ENCODE data around the gene RFPL2. TPM values are rescaled to one million over a fixed set of nuclear protein-coding genes. Genes with fewer than 3 reads are reported as not detected.

The RFPL2 gene
- total and polyA plus RNA-seq, 2 of the 13 experiments (the other 11 are each of a cell fraction or from before 2014, with no cell fraction given) = not detected

DNA sequence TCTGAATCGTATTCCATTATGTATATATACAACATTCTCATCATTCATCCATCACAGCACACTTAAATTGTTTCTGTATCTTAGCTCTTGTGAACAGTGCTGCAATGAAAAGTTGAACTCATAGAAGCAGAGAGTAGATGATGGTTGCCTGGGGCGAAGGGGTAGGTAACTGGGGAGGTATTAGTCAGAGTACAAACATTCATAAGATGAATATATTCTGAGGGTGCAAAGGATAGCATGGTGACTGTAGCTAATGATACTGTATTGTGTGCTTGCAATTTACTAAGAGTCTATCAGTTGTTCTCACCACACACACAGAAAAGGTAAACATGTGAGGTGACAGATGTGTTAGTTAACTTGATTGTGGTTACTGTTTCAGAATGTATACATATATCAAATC is 12.6 kb upstream of the RFPL2 start:
- Histone ChIP-seq H3K27ac (ENCODE audit: extremely low read length, insufficient read depth, low read length) (no peak overlapping the region), H2AFZ (ENCODE audit: low read length) (no peak overlapping the region), H3K79me2 (ENCODE audit: insufficient read depth, low read length) (no peaks in the 10 kb centered on the region), H3K4me3 (replicated peaks in 1 of 3; ENCODE audit: insufficient read depth in 1 of 3, low read depth in 2 of 3, low read length in 3 of 3) (no peak overlapping the region), H3K27me3 (ENCODE audit: control insufficient read depth in 1 of 2, insufficient read depth in 2 of 2, low read length in 2 of 2) (no peaks in the 10 kb centered on the region), H3K4me2 (ENCODE audit: low read depth, low read length) (no peak overlapping the region), H3K4me1 (ENCODE audit: insufficient read depth, low read length) (no peaks in the 10 kb centered on the region), H3K9ac (ENCODE audit: insufficient read depth, low read depth, low read length) (no peak overlapping the region), H3K36me3 (replicated peaks in 1 of 2; ENCODE audit: control insufficient read depth in 1 of 2, insufficient read depth in 2 of 2, low read length in 2 of 2) (no peaks in the 10 kb centered on the region), H3K9me3 (ENCODE audit: low read length) (no peaks in the 10 kb centered on the region), H4K20me1 (ENCODE audit: insufficient read depth, low read length) (no peaks in the 10 kb centered on the region)
- ChIA-PET POLR2A (no interaction called here), CTCF (ENCODE audit: low intra/inter-chr PET ratio, low total read pairs) (no interaction called here)
- ATAC-seq = no peak
- no peak for DNase-seq (ENCODE audit: low spot score)
- in situ Hi-C loops (cut with HindIII; ENCODE audit: extremely low pct_ligation_motif_present, low pct_unique_long_range_greater_than_20kb) (no loop called here), intact Hi-C loops (cut with micrococcal nuclease; ENCODE audit: unreplicated experiment) (no loop called here)
- TF ChIP-seq NFIC (IDR thresholded peaks at IDR 0.05; ENCODE audit: low read length) = no peak
- no peak for TF ChIP-seq ZXDC (CRISPR knock-in tag; IDR thresholded peaks at IDR 0.05)
- no peak for TF ChIP-seq MNT (IDR thresholded peaks at IDR 0.05)
- TF ChIP-seq, protein P1, sequence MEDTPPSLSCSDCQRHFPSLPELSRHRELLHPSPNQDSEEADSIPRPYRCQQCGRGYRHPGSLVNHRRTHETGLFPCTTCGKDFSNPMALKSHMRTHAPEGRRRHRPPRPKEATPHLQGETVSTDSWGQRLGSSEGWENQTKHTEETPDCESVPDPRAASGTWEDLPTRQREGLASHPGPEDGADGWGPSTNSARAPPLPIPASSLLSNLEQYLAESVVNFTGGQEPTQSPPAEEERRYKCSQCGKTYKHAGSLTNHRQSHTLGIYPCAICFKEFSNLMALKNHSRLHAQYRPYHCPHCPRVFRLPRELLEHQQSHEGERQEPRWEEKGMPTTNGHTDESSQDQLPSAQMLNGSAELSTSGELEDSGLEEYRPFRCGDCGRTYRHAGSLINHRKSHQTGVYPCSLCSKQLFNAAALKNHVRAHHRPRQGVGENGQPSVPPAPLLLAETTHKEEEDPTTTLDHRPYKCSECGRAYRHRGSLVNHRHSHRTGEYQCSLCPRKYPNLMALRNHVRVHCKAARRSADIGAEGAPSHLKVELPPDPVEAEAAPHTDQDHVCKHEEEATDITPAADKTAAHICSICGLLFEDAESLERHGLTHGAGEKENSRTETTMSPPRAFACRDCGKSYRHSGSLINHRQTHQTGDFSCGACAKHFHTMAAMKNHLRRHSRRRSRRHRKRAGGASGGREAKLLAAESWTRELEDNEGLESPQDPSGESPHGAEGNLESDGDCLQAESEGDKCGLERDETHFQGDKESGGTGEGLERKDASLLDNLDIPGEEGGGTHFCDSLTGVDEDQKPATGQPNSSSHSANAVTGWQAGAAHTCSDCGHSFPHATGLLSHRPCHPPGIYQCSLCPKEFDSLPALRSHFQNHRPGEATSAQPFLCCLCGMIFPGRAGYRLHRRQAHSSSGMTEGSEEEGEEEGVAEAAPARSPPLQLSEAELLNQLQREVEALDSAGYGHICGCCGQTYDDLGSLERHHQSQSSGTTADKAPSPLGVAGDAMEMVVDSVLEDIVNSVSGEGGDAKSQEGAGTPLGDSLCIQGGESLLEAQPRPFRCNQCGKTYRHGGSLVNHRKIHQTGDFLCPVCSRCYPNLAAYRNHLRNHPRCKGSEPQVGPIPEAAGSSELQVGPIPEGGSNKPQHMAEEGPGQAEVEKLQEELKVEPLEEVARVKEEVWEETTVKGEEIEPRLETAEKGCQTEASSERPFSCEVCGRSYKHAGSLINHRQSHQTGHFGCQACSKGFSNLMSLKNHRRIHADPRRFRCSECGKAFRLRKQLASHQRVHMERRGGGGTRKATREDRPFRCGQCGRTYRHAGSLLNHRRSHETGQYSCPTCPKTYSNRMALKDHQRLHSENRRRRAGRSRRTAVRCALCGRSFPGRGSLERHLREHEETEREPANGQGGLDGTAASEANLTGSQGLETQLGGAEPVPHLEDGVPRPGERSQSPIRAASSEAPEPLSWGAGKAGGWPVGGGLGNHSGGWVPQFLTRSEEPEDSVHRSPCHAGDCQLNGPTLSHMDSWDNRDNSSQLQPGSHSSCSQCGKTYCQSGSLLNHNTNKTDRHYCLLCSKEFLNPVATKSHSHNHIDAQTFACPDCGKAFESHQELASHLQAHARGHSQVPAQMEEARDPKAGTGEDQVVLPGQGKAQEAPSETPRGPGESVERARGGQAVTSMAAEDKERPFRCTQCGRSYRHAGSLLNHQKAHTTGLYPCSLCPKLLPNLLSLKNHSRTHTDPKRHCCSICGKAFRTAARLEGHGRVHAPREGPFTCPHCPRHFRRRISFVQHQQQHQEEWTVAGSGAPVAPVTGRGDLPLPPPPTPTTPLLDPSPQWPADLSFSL (CRISPR knock-in tag; IDR thresholded peaks at IDR 0.05) = no peak
- no peak for TF ChIP-seq CHCHD3 (CRISPR knock-in tag; IDR thresholded peaks at IDR 0.05)
- no peak for TF ChIP-seq ZNF205 (CRISPR knock-in tag; IDR thresholded peaks at IDR 0.05)
- no peak for TF ChIP-seq KLF16 (CRISPR knock-in tag; IDR thresholded peaks at IDR 0.05)
- TF ChIP-seq SSRP1 (CRISPR knock-in tag; IDR thresholded peaks at IDR 0.05) = no peak
- no peak for TF ChIP-seq MAZ (IDR thresholded peaks at IDR 0.05; ENCODE audit: borderline replicate concordance, low read depth, low read length)
- TF ChIP-seq MAZ (CRISPR knock-in tag; IDR thresholded peaks at IDR 0.05; ENCODE audit: low read depth) = no peak
- no peak for TF ChIP-seq ATF1 (CRISPR knock-in tag; IDR thresholded peaks at IDR 0.05)
- TF ChIP-seq SMAD3 (CRISPR knock-in tag; IDR thresholded peaks at IDR 0.05) = no peak
- no peak for FAIRE-seq
- BruUV-seq (replicated peaks) = no TSS peak
- 61% methylated on average over 2 of the region's 2 CpGs for WGBS (ENCODE audit: low lambda C conversion rate)

Measured in HepG2 (cell line).